ENCODE results near the gene PCSK5. TPM values are rescaled to one million over a fixed set of nuclear protein-coding genes. Genes with fewer than 3 reads are reported as not detected.

The PCSK5 gene
- polyA plus RNA-seq, 1 experiment: 1.6 TPM

GRCh38 chr9:76013809-76014208 is 123.3 kb downstream of the PCSK5 start:
- CTCF ChIA-PET: no interaction called here

DNA sequence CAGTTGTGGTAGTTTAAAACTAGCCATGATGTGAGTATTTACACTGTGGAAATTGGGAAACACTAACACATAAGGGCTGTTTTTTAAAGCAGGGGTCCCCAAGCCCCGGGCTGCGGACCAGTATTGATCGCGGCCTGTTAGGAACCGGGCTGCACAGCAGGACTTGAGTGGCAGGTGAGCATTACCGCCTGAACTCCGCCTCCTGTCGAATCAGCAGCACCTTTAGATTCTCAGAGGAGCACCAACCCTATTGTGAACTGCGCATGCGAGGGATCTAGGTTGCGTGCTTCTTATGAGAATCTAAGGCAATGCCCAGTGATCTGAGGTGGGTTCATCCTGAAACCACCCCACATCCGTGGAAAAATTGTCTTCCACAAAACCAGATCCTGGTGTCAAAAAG is 127.8 kb downstream of the PCSK5 start:
- ChIA-PET CTCF (no interaction called here), POLR2A (no interaction called here)
- H3K4me3 ChIP-seq (ENCODE audit: low read depth, low read length): no peak overlapping the region
- no peak overlapping the region for H3K27ac ChIP-seq (ENCODE audit: low read depth, low read length)
- H3K9me3 ChIP-seq (ENCODE audit: control insufficient read depth, insufficient read depth, low read length): no peaks in the 10 kb centered on the region
- no peaks in the 10 kb centered on the region for H3K27me3 ChIP-seq (ENCODE audit: control insufficient read depth, insufficient read depth, low read length)
- DNase-seq (ENCODE audit: low read depth, low spot score): no peak
- no peak for TF ChIP-seq CTCF (IDR thresholded peaks at IDR 0.05; ENCODE audit: low read depth, low read length)

More at GRCh38 chr9:76013809-76014208, 123.3 kb downstream of the PCSK5 start:
- POLR2A ChIA-PET: no interaction called here
- no peaks in the 10 kb centered on the region for H3K27me3 ChIP-seq (ENCODE audit: control insufficient read depth, insufficient read depth, low read length)
- no peak overlapping the region for H3K4me3 ChIP-seq (ENCODE audit: low read depth, low read length)
- no peak overlapping the region for H3K27ac ChIP-seq (ENCODE audit: low read depth, low read length)
- no peaks in the 10 kb centered on the region for H3K9me3 ChIP-seq (ENCODE audit: control insufficient read depth, insufficient read depth, low read length)
- DNase-seq (ENCODE audit: low read depth, low spot score): no peak
- TF ChIP-seq CTCF (IDR thresholded peaks at IDR 0.05; ENCODE audit: low read depth, low read length): no peak

GRCh38 chr9:76018761-76019160 is 128.3 kb downstream of the PCSK5 start:
- CTCF ChIA-PET: no interaction called here
- no peak overlapping the region for H3K27ac ChIP-seq (ENCODE audit: low read depth, low read length)

GRCh38 chr9:76020652-76021051 is 130.2 kb downstream of the PCSK5 start:
- no peak overlapping the region for H3K27ac ChIP-seq (ENCODE audit: low read depth, low read length)
- no peak for TF ChIP-seq CTCF (IDR thresholded peaks at IDR 0.05; ENCODE audit: low read depth, low read length)
- no peaks in the 10 kb centered on the region for H3K9me3 ChIP-seq (ENCODE audit: control insufficient read depth, insufficient read depth, low read length)
- H3K27me3 ChIP-seq (ENCODE audit: control insufficient read depth, insufficient read depth, low read length): no peaks in the 10 kb centered on the region
- ChIA-PET POLR2A (no interaction called here), CTCF (no interaction called here)
- H3K4me3 ChIP-seq (ENCODE audit: low read depth, low read length): no peak overlapping the region
- DNase-seq (ENCODE audit: low read depth, low spot score): no peak

More at GRCh38 chr9:76018761-76019160, 128.3 kb downstream of the PCSK5 start:
- Histone ChIP-seq H3K9me3 (ENCODE audit: control insufficient read depth, insufficient read depth, low read length) (no peaks in the 10 kb centered on the region), H3K27me3 (ENCODE audit: control insufficient read depth, insufficient read depth, low read length) (no peaks in the 10 kb centered on the region), H3K4me3 (ENCODE audit: low read depth, low read length) (no peak overlapping the region)
- POLR2A ChIA-PET: no interaction called here
- no peak for TF ChIP-seq CTCF (IDR thresholded peaks at IDR 0.05; ENCODE audit: low read depth, low read length)
- DNase-seq (ENCODE audit: low read depth, low spot score): no peak

GRCh38 chr9:76022317-76022716 is 131.8 kb downstream of the PCSK5 start:
- H3K4me3 ChIP-seq (ENCODE audit: low read depth, low read length): no peak overlapping the region
- no peaks in the 10 kb centered on the region for H3K9me3 ChIP-seq (ENCODE audit: control insufficient read depth, insufficient read depth, low read length)
- ChIA-PET CTCF (no interaction called here), POLR2A (no interaction called here)
- TF ChIP-seq CTCF (IDR thresholded peaks at IDR 0.05; ENCODE audit: low read depth, low read length): no peak
- DNase-seq (ENCODE audit: low read depth, low spot score): no peak
- no peak overlapping the region for H3K27ac ChIP-seq (ENCODE audit: low read depth, low read length)
- no peaks in the 10 kb centered on the region for H3K27me3 ChIP-seq (ENCODE audit: control insufficient read depth, insufficient read depth, low read length)
